HCT116 (cell line): Measurements from ENCODE around the gene TMCO5A. TPM values are rescaled to one million over a fixed set of nuclear protein-coding genes. Genes with fewer than 3 reads are reported as not detected.
"Not testable (repeated sequence)": the region's sequence is repeated elsewhere in the genome, so short reads cannot be mapped to it uniquely, and the experiment has no call there.

Experiments used
- ATAC-seq: fragments of 200-7000 bp; cut with Tn5 transposase; 2 replicates; pipeline ENCODE4 v1.9.1; 2020; ENCODE audit warnings: mild to moderate bottlenecking, moderate library complexity
- BruUV-seq: library from RNA; stranded (reverse); fragments of 400-500 nt; replicated peaks from 2 replicates; lab custom pipeline; 2021; lab: Mats Ljungman, UMichigan
- CTCF ChIA-PET: fragments of 300-600 bp; sonication (Branson Sonifier 250); formaldehyde crosslinking; loops from one replicate; lab custom pipeline; 2021; ENCODE audit warnings: antibody characterized with exemption; lab: Charles Lee
- POLR2A ChIA-PET: fragments of 300-600, 350-600 bp; sonication (Branson Sonifier 250); formaldehyde crosslinking; loops from one replicate; lab custom pipeline; 2021; ENCODE audit warnings: antibody characterized with exemption; lab: Charles Lee
- RAD21 ChIA-PET, 2 experiments: fragments of 300-600 bp; sonication (Branson Sonifier 250); formaldehyde crosslinking; loops; one replicate each; lab custom pipeline; 2023; ENCODE audit warnings: low total read pairs in 2 of 2; ENCODE audit not compliant: uncharacterized antibody in 2 of 2, unreplicated experiment in 2 of 2, low non-redundant PET in 1 of 2; lab: Charles Lee
- DNase-seq: peaks from one replicate; pipeline ENCODE4 v3.0.0-alpha.2; 2010; ENCODE audit warnings: low read depth, low spot score
- H2AFZ ChIP-seq: fragments of 200-600 bp; shearing (Covaris generic), sonication (generic); 2 replicates; pipeline ENCODE4 v1.6.1; 2017; ENCODE audit warnings: low read depth, mixed run types, mixed read lengths, antibody characterized with exemption, low read length; ENCODE audit not compliant: poor library complexity, severe bottlenecking
- H3K27ac ChIP-seq: 2 replicates; pipeline ENCODE4 v1.5.1; 2012; ENCODE audit warnings: low read depth, low read length
- H3K27me3 ChIP-seq: fragments of 200-600 bp; sonication (generic); 2 replicates; pipeline ENCODE4 v1.6.1; 2016; ENCODE audit warnings: mixed run types, low read length, mixed read lengths; ENCODE audit not compliant: insufficient read depth
- H3K36me3 ChIP-seq, 2 experiments: fragments of 200-500 bp in 1 of 2; fragments of 200-600 bp in 1 of 2; sonication (Bioruptor generic) in 1 of 2; sonication (generic) in 1 of 2; 2 replicates each; pipeline versions ENCODE4 v1.5.1 to v1.6.1; 2014 to 2016; ENCODE audit warnings: low read length in 2 of 2, inconsistent platforms in 1 of 2, mixed read lengths in 1 of 2, mixed run types in 1 of 2; ENCODE audit not compliant: insufficient read depth in 2 of 2, control insufficient read depth in 1 of 2
- H3K4me1 ChIP-seq, 2 experiments: fragments of 200-600 bp in 1 of 2; sonication (generic) in 1 of 2; 2 replicates each; pipeline versions ENCODE4 v1.5.1 to v1.6.1; 2012 to 2017; ENCODE audit warnings: low read length in 2 of 2, inconsistent platforms in 1 of 2, mild to moderate bottlenecking in 1 of 2, mixed read lengths in 1 of 2, mixed run types in 1 of 2, moderate library complexity in 1 of 2; ENCODE audit not compliant: insufficient read depth in 2 of 2, control insufficient read depth in 1 of 2
- H3K4me2 ChIP-seq: fragments of 200-600 bp; sonication (generic); 2 replicates; pipeline ENCODE4 v1.6.1; 2017; ENCODE audit warnings: mixed run types, low read length, mixed read lengths
- H3K4me3 ChIP-seq, 2 experiments: fragments of 200-600 bp in 1 of 2; sonication (generic) in 1 of 2; replicated peaks in 1 of 2; 2 replicates each; pipeline ENCODE4 v1.5.1; 2011 to 2016; ENCODE audit warnings: low read length in 2 of 2, control low read depth in 1 of 2, low read depth in 1 of 2, mild to moderate bottlenecking in 1 of 2, mixed read lengths in 1 of 2, mixed run types in 1 of 2
- H3K79me2 ChIP-seq: fragments of 200-600 bp; sonication (generic); 2 replicates; pipeline ENCODE4 v1.6.1; 2017; ENCODE audit warnings: mild to moderate bottlenecking, mixed run types, low read length, moderate library complexity, mixed read lengths; ENCODE audit not compliant: insufficient read depth
- H3K9ac ChIP-seq: fragments of 200-600 bp; sonication (generic); 2 replicates; pipeline ENCODE4 v1.6.1; 2016; ENCODE audit warnings: low read length, mixed read lengths
- H3K9me2 ChIP-seq: fragments of 200-600 bp; sonication (generic), shearing (Covaris generic); 2 replicates; pipeline ENCODE4 v1.6.1; 2017; ENCODE audit warnings: mixed run types, mild to moderate bottlenecking, moderate library complexity; ENCODE audit not compliant: insufficient read depth
- H3K9me3 ChIP-seq, 2 experiments: fragments of 200-500 bp in 1 of 2; fragments of 200-600 bp in 1 of 2; sonication (Bioruptor generic) in 1 of 2; sonication (generic) in 1 of 2; 2 replicates each; pipeline ENCODE4 v1.6.1; 2014 to 2017; ENCODE audit warnings: low read length in 2 of 2, mixed read lengths in 2 of 2, inconsistent platforms in 1 of 2, low read depth in 1 of 2, mild to moderate bottlenecking in 1 of 2, mixed run types in 1 of 2, moderate library complexity in 1 of 2; ENCODE audit not compliant: control insufficient read depth in 1 of 2, insufficient read depth in 1 of 2
- H4K20me1 ChIP-seq: fragments of 200-600 bp; sonication (generic), shearing (Covaris generic); 2 replicates; pipeline ENCODE4 v1.6.1; 2017; ENCODE audit warnings: mixed run types, mild to moderate bottlenecking, moderate library complexity; ENCODE audit not compliant: insufficient read depth
- ATF3 ChIP-seq: IDR thresholded peaks from 2 replicates; pipeline ENCODE4 v1.6.1; 2012
- ELF1 ChIP-seq: IDR thresholded peaks from 2 replicates; pipeline ENCODE4 v1.6.1; 2012; ENCODE audit warnings: low read depth, borderline replicate concordance
- EZH2 ChIP-seq: fragments of 200-600 bp; sonication (generic); IDR thresholded peaks from 2 replicates; pipeline ENCODE4 v1.6.1; 2017; ENCODE audit warnings: antibody characterized with exemption, mixed run types
- YY1 ChIP-seq: IDR thresholded peaks from 2 replicates; pipeline ENCODE4 v1.6.1; 2011; ENCODE audit warnings: low read length, low read depth, moderate library complexity, mild to moderate bottlenecking; ENCODE audit not compliant: insufficient replicate concordance; ENCODE audit errors: extremely low read depth
- ZFX ChIP-seq: fragments of 450-650 bp; IDR thresholded peaks from 2 replicates; pipeline ENCODE4 v1.6.1; 2017
- intact Hi-C: fragments of 100-400 bp; cut with micrococcal nuclease; formaldehyde crosslinking; loops from 2 replicates; pipeline ENCODE4 v1.10.0; 2022
- total RNA-seq: library from RNA; stranded (reverse); gene quantifications from one replicate; pipeline ENCODE4 v1.2.1, GENCODE V29; 2021; ENCODE audit not compliant: unreplicated experiment
- TF ChIP-seq, protein P1 (sequence below): IDR thresholded peaks from 2 replicates; pipeline ENCODE4 v1.6.1; 2011; ENCODE audit warnings: mild to moderate bottlenecking, low read length, moderate library complexity; ENCODE audit not compliant: insufficient replicate concordance; ENCODE audit errors: extremely low read depth

The TMCO5A gene
- total RNA-seq, 1 experiment from 2014 or later = not detected

DNA sequence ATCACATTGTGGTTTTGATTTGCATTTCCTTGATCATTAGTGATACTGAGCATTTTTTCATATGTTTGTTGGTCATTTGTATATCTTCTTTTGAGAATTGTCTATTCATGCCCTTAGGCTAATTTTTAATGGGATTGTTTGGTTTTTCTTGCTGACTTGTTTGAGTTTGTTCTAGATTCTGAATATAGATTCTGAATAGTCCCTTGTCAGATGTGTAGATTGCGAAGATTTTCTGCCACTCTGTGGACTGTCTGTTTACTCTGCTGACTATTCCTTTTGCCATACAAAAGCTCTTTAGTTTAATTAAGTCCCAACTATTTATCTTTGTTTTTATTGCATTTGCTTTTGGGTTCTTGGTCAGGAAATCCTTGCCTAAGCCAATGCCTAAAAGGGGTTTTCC, 26.3 kb downstream of the TMCO5A start:
- POLR2A ChIA-PET, H4K20me1 ChIP-seq, H3K27me3 ChIP-seq, RAD21 ChIA-PET, H3K79me2 ChIP-seq, H3K9me3 ChIP-seq, H3K4me2 ChIP-seq, intact Hi-C loops, H3K36me3 ChIP-seq, DNase-seq, H2AFZ ChIP-seq, CTCF ChIA-PET, H3K4me3 ChIP-seq, H3K4me1 ChIP-seq, BruUV-seq, H3K9me2 ChIP-seq, ATAC-seq, H3K9ac ChIP-seq, H3K27ac ChIP-seq: not testable (repeated sequence)

DNA sequence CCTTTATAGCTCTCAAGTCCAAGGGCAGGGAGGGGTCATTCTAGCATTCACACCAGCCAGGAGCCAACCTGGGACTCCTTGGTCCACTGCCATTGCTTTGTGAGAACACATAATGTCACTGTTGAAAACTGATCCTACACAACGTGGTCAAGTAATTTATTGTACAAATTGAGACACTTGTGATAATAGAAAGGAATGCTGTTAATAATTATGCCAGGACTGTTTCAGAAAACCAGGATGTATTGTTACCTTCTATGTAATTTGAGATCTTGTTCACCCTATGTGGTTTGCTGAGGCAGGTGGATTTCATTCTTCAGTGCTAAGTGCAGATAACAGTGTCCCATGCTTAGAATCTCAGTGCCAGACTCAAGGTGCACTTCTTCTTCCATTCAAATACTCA, 33.3 kb downstream of the TMCO5A start:
- no peak for ATAC-seq
- ChIA-PET CTCF (interaction anchor here (1.5 kb wide), 1 partner anchor 14 kb away, joined by 3 read pairs; no protein-coding TSS in a partner anchor), POLR2A (interaction anchor here (1.7 kb wide), 1 partner anchor 14 kb away, joined by 3 read pairs; no protein-coding TSS in a partner anchor), RAD21 (no interaction called here)
- Histone ChIP-seq H3K9me3 (no peaks in the 10 kb centered on the region), H3K4me1 (no peaks in the 10 kb centered on the region), H3K9ac (no peak overlapping the region), H3K4me2 (no peak overlapping the region), H3K27ac (no peak overlapping the region), H3K9me2 (no peaks in the 10 kb centered on the region), H3K79me2 (no peaks in the 10 kb centered on the region), H3K4me3 (no peak overlapping the region), H2AFZ (no peak overlapping the region), H4K20me1 (no peaks in the 10 kb centered on the region), H3K27me3 (no peaks in the 10 kb centered on the region; the same call in 1 of the 2 replicates), H3K36me3 (no peaks in the 10 kb centered on the region)
- DNase-seq = no peak
- no TSS peak for BruUV-seq
- intact Hi-C loops = no loop called here
- TF ChIP-seq ELF1 (no peak), ATF3 (no peak), YY1 (no peak), ZFX (no peak), EZH2 (no peak)
- TF ChIP-seq, protein P1, sequence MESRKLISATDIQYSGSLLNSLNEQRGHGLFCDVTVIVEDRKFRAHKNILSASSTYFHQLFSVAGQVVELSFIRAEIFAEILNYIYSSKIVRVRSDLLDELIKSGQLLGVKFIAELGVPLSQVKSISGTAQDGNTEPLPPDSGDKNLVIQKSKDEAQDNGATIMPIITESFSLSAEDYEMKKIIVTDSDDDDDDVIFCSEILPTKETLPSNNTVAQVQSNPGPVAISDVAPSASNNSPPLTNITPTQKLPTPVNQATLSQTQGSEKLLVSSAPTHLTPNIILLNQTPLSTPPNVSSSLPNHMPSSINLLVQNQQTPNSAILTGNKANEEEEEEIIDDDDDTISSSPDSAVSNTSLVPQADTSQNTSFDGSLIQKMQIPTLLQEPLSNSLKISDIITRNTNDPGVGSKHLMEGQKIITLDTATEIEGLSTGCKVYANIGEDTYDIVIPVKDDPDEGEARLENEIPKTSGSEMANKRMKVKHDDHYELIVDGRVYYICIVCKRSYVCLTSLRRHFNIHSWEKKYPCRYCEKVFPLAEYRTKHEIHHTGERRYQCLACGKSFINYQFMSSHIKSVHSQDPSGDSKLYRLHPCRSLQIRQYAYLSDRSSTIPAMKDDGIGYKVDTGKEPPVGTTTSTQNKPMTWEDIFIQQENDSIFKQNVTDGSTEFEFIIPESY = no peak
